B cell (primary cell): Measurements from ENCODE around the gene RAC2. TPM values are rescaled to one million over a fixed set of nuclear protein-coding genes. Genes with fewer than 3 reads are reported as not detected.

Source experiments
- ATAC-seq: fragments of 200-7000 bp; cut with Tn5 transposase; one replicate; pipeline ENCODE4 v1.10.0; 2021; ENCODE audit warnings: low read depth, mild to moderate bottlenecking, moderate number of reproducible peaks, moderate library complexity
- CTCF ChIA-PET: fragments of 350-600 bp; sonication (Branson Sonifier 250); formaldehyde crosslinking; loops from one replicate; lab custom pipeline; 2021; ENCODE audit warnings: antibody characterized with exemption, inconsistent platforms; lab: Charles Lee
- POLR2A ChIA-PET: fragments of 350-600 bp; sonication (Branson Sonifier 250); formaldehyde crosslinking; loops from one replicate; lab custom pipeline; 2021; ENCODE audit warnings: antibody characterized with exemption; lab: Charles Lee
- DNase-seq: peaks from one replicate; pipeline ENCODE4 v3.0.0; 2013
- H2AFZ ChIP-seq: 2 replicates; pipeline ENCODE4 v1.6.1; 2012; ENCODE audit warnings: mild to moderate bottlenecking, low read depth, low read length; ENCODE audit not compliant: insufficient read depth, poor library complexity, severe bottlenecking
- H3K27ac ChIP-seq, 2 donors: 1 replicate in 1 of 2; 2 replicates in 1 of 2; pipeline ENCODE4 v1.5.1; 2012 to 2013; ENCODE audit warnings: low read length in 2 of 2, mild to moderate bottlenecking in 2 of 2, moderate library complexity in 1 of 2
- H3K27me3 ChIP-seq, 4 experiments: fragments of 200-600 bp in 1 of 4; sonication (generic) in 1 of 4; replicated peaks in 1 of 4; 1 replicate in 2 of 4; 2 replicates in 2 of 4; pipeline versions ENCODE4 v1.6.1 to v1.7.0; 2013 to 2016; ENCODE audit warnings: low read length in 3 of 4, mild to moderate bottlenecking in 2 of 4, mixed read lengths in 1 of 4, moderate library complexity in 1 of 4; ENCODE audit not compliant: insufficient read depth in 4 of 4, control insufficient read depth in 3 of 4; ENCODE audit errors: control extremely low read depth in 1 of 4
- H3K36me3 ChIP-seq, 2 experiments: replicated peaks in 1 of 2; 1 replicate in 1 of 2; 2 replicates in 1 of 2; pipeline versions ENCODE4 v1.6.1 to v1.7.1; 2013; ENCODE audit warnings: low read length in 1 of 2; ENCODE audit not compliant: insufficient read depth in 2 of 2, control insufficient read depth in 1 of 2; ENCODE audit errors: control extremely low read depth in 1 of 2, extremely low read depth in 1 of 2
- H3K4me1 ChIP-seq, 2 donors: fragments of 200-600 bp in 1 of 2; sonication (generic) in 1 of 2; 1 replicate in 1 of 2; 2 replicates in 1 of 2; pipeline versions ENCODE4 v1.5.1 to v1.6.1; 2013 to 2017; ENCODE audit warnings: low read length in 2 of 2; ENCODE audit not compliant: control insufficient read depth in 2 of 2, insufficient read depth in 2 of 2
- H3K4me2 ChIP-seq: replicated peaks from 2 replicates; pipeline ENCODE3; 2012; ENCODE audit warnings: mild to moderate bottlenecking, low read depth, low read length; ENCODE audit not compliant: poor library complexity, severe bottlenecking
- H3K4me3 ChIP-seq, 5 experiments: fragments of 200-600 bp in 1 of 5; sonication (generic) in 1 of 5; 1 replicate in 3 of 5; 2 replicates in 2 of 5; pipeline versions ENCODE4 v1.5.1 to v1.7.0; 2011 to 2016; ENCODE audit warnings: low read length in 4 of 5, mild to moderate bottlenecking in 4 of 5, low read depth in 2 of 5, control low read depth in 1 of 5, moderate library complexity in 1 of 5; ENCODE audit not compliant: insufficient read depth in 1 of 5; ENCODE audit errors: control extremely low read depth in 1 of 5, extremely low read depth in 1 of 5
- H3K79me2 ChIP-seq: fragments of 200-600 bp; sonication (generic); one replicate; pipeline ENCODE4 v1.6.0; 2016; ENCODE audit warnings: low read length; ENCODE audit not compliant: control insufficient read depth, insufficient read depth
- H3K9ac ChIP-seq: fragments of 200-600 bp; sonication (generic); 2 replicates; pipeline ENCODE4 v1.6.1; 2017; ENCODE audit warnings: mild to moderate bottlenecking, low read length, moderate library complexity
- H3K9me3 ChIP-seq, 3 donors: one replicate each; pipeline versions ENCODE4 v1.6.1 to v1.7.1; 2013; ENCODE audit warnings: low read length in 2 of 3; ENCODE audit not compliant: control insufficient read depth in 2 of 3, insufficient read depth in 1 of 3; ENCODE audit errors: control extremely low read depth in 1 of 3
- H4K20me1 ChIP-seq: 2 replicates; pipeline ENCODE4 v1.6.0; 2012; ENCODE audit warnings: mild to moderate bottlenecking, low read length; ENCODE audit not compliant: insufficient read depth, control insufficient read depth, poor library complexity, severe bottlenecking
- H3K27ac Mint-ChIP-seq: one replicate; pipeline ENCODE4 v1.8.0; 2021; ENCODE audit warnings: mixed read lengths
- H3K27me3 Mint-ChIP-seq: one replicate; pipeline ENCODE4 v1.8.0; 2021; ENCODE audit warnings: mixed read lengths
- H3K4me1 Mint-ChIP-seq: one replicate; pipeline ENCODE4 v1.8.0; 2021; ENCODE audit warnings: mixed read lengths
- H3K4me3 Mint-ChIP-seq: one replicate; pipeline ENCODE4 v1.8.0; 2021; ENCODE audit warnings: mixed read lengths
- H3K9me3 Mint-ChIP-seq: one replicate; pipeline ENCODE4 v1.8.0; 2022; ENCODE audit warnings: mixed read lengths; ENCODE audit not compliant: insufficient read depth
- CTCF ChIP-seq: fragments of 200-600 bp; IDR thresholded peaks from one replicate; pipeline ENCODE4 v1.8.0; 2022; ENCODE audit warnings: antibody characterized with exemption, mild to moderate bottlenecking
- EZH2 ChIP-seq: IDR thresholded peaks from 2 replicates; pipeline ENCODE4 v1.6.1; 2012; ENCODE audit warnings: borderline replicate concordance, low read depth, mild to moderate bottlenecking, moderate library complexity, low read length; ENCODE audit not compliant: insufficient read depth, poor library complexity, severe bottlenecking
- WGBS: methylation state at CpG from one replicate; pipeline ENCODE4 v1.1.5; 2013; ENCODE audit warnings: missing lambda C conversion rate; ENCODE audit not compliant: insufficient coverage; 5-methylcytosine and 5-hydroxymethylcytosine counted together
- intact Hi-C: fragments of 100-400 bp; cut with micrococcal nuclease; formaldehyde crosslinking; loops from one replicate; pipeline ENCODE4 v1.10.0; 2022
- polyA plus RNA-seq: library from polyadenylated mRNA; depleted of rRNA; stranded (reverse); fragments of >200 nt; gene quantifications from 2 replicates; pipeline ENCODE4 v1.2.3, GENCODE V29; 2012
- total RNA-seq, 2 donors: library from RNA; stranded (reverse); fragments of 120-200 nt in 1 of 2; gene quantifications; 1 replicate in 1 of 2; 2 replicates in 1 of 2; pipeline versions ENCODE4 v1.2.3 to v1.2.4, GENCODE V29; 2013 to 2022

The RAC2 gene
- total and polyA plus RNA-seq, 2 donors (not counting 1 experiment from before 2014, with no cell fraction given) = 273 to 776 TPM

DNA sequence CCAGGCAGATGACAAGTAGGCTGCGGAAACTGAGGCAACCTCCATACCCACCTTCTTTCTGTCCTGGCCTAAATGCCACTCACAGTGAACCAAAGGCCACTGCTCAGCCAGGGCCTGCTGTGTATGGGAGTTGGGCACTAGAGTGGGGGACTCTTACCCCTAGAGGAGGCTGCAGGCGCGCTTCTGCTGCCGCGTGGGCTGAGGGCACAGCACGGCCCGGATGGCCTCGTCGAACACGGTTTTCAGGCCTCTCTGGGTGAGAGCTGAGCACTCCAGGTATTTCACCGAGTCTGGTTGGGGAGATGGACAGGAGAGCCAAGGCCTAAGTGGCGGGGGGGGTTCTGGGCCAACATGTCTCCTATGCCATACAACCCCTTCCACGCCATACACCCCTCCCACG is 17.6 kb downstream of the RAC2 start:
- H3K27ac ChIP-seq = peak overlapping the region in 1 of 2 donors; percentile 87
- DNase-seq (no peak), ATAC-seq (no peak)
- 100% methylated on average over 2 of the region's 14 CpGs for WGBS
- intact Hi-C loops = no loop called here
- H3K27me3 Mint-ChIP-seq = no peaks in the 10 kb centered on the region
- peaks cover 91 to 96% of the 10 kb centered on the region in 2 donors for H3K4me1 ChIP-seq
- peak overlapping the region; percentile 98 for H3K27ac Mint-ChIP-seq
- H4K20me1 ChIP-seq = no peaks in the 10 kb centered on the region
- no peak overlapping the region for H3K4me2 ChIP-seq
- no peaks in the 10 kb centered on the region for H3K9me3 Mint-ChIP-seq
- no peak for TF ChIP-seq CTCF
- TF ChIP-seq EZH2 = no peak
- no peak overlapping the region for H3K9ac ChIP-seq
- H3K4me3 ChIP-seq = no peak overlapping the region
- CTCF ChIA-PET = interaction anchor here (1.9 to 11.7 kb wide), 4 partner anchors 15 to 41 kb away, joined by 4 to 129 read pairs (median 62); partner anchors contain the start of gene RAC2
- H3K79me2 ChIP-seq = peaks cover 39% of the 10 kb centered on the region
- H3K27me3 ChIP-seq = no peaks in the 10 kb centered on the region
- peaks cover 0 to 10% (median 0%) of the 10 kb centered on the region in 3 donors for H3K9me3 ChIP-seq
- no peak overlapping the region for H2AFZ ChIP-seq
- H3K36me3 ChIP-seq = peaks cover 0 to 73% of the 10 kb centered on the region in 2 experiments
- H3K4me1 Mint-ChIP-seq = peaks cover 86% of the 10 kb centered on the region
- H3K4me3 Mint-ChIP-seq = no peak overlapping the region
- POLR2A ChIA-PET = interaction anchor here (0.6 to 5.2 kb wide), 4 partner anchors 10 to 34 kb away, joined by 4 to 83 read pairs (median 6); partner anchors contain the start of gene RAC2

DNA sequence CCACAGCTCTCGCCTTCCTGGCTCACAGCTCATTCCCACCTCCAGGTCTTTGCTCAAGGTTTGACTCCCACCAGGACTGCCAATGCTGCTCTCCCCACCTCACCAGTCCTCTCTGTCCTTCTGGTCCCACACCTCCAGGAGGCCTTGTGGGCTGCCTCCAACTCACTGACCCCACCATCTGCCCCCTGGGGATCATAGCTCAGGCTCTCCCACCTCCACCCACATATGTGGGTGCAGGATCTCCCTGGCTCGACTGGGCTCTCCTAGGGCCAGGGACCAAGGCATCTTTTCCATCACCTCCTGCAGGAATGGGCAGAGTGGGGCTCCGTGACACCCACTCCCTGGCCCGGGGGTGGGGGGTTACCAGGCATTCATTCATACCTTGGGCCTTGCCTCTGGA is 18.0 kb downstream of the RAC2 start:
- no peaks in the 10 kb centered on the region for H3K27me3 Mint-ChIP-seq

More for the DNA sequence above, 18.0 kb downstream of the RAC2 start:
- peaks cover 86% of the 10 kb centered on the region for H3K4me1 Mint-ChIP-seq
- ATAC-seq (no peak), DNase-seq (no peak)
- CTCF ChIA-PET = interaction anchor here (1.2 to 11.7 kb wide), 9 partner anchors 15 to 232 kb away, joined by 3 to 129 read pairs (median 5); partner anchors contain the start of gene RAC2
- intact Hi-C loops = no loop called here
- peaks cover 0 to 69% of the 10 kb centered on the region in 2 experiments for H3K36me3 ChIP-seq
- H3K4me3 Mint-ChIP-seq = no peak overlapping the region
- no peak overlapping the region for H2AFZ ChIP-seq
- 81% methylated on average over 4 of the region's 4 CpGs for WGBS
- TF ChIP-seq EZH2 = no peak
- no peak for TF ChIP-seq CTCF
- peak overlapping the region; percentile 98 for H3K27ac Mint-ChIP-seq
- no peaks in the 10 kb centered on the region for H4K20me1 ChIP-seq
- POLR2A ChIA-PET = interaction anchor here (0.6 to 5.2 kb wide), 5 partner anchors 11 to 34 kb away, joined by 4 to 83 read pairs (median 6); partner anchors contain the start of gene RAC2
- H3K27ac ChIP-seq = peak overlapping the region in 1 of 2 donors; percentile 87
- H3K4me1 ChIP-seq = peaks cover 91 to 96% of the 10 kb centered on the region in 2 donors
- H3K9me3 ChIP-seq = peaks cover 0 to 14% (median 0%) of the 10 kb centered on the region in 3 donors
- no peaks in the 10 kb centered on the region for H3K27me3 ChIP-seq
- peak overlapping the region; percentile 6 for H3K4me2 ChIP-seq
- peaks cover 39% of the 10 kb centered on the region for H3K79me2 ChIP-seq
- no peak overlapping the region for H3K4me3 ChIP-seq
- no peak overlapping the region for H3K9ac ChIP-seq
- no peaks in the 10 kb centered on the region for H3K9me3 Mint-ChIP-seq
